HG02759 (cell line): ENCODE results near the gene FBRS.
A peak's percentile ranks its signal among the peaks of the same experiment; 100 is the strongest.
"Not testable (repeated sequence)": the region's sequence is repeated elsewhere in the genome, so short reads cannot be mapped to it uniquely, and the experiment has no call there.

Experiments
- ATAC-seq: cut with Tn5 transposase; IDR thresholded peaks from one replicate; pipeline ENCODE4 v1.9.1; 2021; ENCODE audit warnings: mild to moderate bottlenecking, moderate library complexity; ENCODE audit not compliant: unreplicated experiment

The FBRS gene

DNA sequence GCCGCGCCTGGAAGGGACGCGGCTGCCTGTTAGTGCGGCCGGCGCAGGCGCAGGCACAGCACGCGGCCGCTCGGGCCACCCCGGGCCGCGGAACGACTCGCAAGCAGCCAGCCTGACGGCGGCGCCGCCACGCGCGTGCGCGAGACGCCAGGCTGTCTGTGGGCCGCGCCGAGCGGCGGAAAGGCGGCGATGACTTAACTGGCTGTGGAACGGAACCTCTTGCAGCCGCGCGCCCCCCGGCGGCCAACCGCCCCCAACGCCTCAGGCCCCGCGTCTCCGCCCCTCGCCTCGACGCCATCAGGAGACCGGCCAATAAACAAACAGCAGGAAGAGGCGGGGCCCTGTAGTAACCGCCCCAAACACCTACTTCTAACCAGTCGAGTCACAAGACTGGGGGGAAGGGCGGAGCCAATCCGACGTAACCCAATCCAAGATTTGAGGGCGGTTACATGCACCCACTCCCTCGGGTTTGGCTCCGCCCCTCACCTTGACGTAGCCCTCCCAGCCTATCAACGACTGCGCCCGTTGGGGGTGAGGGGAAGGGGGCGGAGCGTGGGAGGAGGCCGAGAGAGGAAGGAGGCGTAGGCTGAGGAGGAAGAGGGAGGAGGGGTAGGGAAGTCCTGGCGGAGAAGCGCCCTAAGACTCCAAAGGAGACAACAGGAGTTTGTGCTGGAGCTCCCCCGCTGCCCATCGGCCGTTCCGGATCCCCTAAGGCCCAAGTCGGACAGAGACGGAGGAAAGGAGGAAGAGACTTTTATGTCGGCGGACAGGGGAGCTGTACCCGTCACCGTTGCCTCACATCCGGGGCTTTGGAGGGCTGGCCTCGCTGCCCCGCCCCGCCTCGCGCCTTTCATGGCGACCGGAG, at the start of gene FBRS:
Gene FBRS, plus strand, starts transcription at position 566 of the 865 bp plus-strand sequence. CDS start 1,088 bp downstream, outside the sequence.
- peak; percentile 72 for ATAC-seq

GRCh38 chr16:30609002-30609925, 49.0 kb upstream of the FBRS start:
- peak; percentile 40 for ATAC-seq

- peak; percentile 90 for ATAC-seq
Observed at GRCh38 chr16:30609926-30610839, 48.0 kb upstream of the FBRS start, which contains the start of gene ZNF689. TSS of gene ZNF689 (minus strand) at chr16:30610389. CDS start at chr16:30610041, 348 bp downstream.

DNA sequence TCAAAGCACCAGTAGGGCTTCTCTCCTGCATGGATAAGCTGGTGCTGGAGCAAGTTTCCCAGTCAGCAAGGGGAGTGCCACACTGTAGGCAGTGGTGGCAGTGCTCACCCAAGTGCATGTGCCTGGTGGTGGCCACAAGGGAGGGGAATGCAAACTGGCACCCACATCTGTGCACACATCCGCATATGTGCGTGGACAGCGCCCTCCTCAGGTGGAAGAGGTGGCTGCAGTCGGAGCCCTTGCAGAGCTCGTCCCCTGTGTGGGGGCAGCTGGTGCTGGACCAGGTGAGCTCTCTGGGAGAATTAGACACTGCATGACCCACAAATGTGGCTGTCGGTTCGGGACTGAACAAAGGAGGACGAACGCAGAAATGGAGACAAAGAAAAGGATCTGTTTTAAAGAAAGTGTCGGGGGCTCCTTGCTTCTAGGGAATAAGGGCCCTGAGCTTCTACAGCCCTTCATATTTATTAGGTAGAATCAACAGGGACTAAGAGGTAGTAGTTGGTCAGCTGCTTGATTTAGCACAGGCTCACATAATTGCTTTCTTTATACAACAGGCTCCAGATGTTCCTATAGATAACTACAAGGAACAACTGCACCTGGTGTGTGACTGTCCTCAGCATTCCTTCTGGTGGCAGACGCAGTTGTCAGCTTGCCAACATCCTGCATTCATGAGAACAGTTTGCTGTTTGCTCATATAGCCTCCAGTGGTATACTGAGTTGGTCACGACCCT, 42.7 kb upstream of the FBRS start:
- no peak for ATAC-seq

- ATAC-seq: no peak
Observed at GRCh38 chr16:30619202-30619601, 39.0 kb upstream of the FBRS start.

DNA sequence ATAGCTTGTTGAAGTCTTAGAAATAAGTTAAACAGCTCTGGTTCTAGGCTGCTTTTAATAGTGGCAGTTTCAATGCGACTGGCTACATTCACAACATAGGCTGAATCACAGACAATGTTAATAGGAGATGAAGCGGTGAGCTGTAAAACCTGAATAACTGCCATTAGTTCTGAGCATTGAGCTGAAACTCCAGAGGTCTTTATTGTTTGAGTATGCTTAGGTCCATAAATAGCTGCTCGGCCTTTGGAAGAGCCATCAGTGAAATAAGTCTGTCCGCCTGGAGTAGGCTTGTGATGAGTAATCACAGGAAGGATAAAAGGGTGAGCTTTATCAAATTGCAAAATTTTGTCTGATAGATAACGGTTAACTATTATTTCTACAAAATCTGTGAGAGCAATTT, 38.6 kb upstream of the FBRS start:
- no peak for ATAC-seq

DNA sequence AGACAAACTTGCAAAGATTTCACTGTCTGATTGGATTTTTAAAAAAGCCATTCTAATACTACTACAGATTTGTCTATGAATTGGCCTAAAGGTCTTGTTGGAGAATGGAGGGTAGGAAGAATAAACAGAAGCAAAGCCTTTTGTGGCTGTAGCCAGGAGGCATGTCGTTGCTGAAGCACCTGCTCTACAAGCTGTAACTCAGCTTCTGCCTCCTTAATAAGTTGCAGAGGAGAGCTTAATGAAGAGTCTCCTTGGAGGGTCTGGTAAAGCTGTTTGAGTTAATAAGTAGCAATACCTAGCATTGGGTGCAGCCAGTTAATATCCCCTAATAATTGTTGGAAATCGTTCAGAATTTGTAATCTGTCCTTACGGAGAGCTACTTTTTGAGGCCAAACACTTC, 38.1 kb upstream of the FBRS start:
- no peak for ATAC-seq

DNA sequence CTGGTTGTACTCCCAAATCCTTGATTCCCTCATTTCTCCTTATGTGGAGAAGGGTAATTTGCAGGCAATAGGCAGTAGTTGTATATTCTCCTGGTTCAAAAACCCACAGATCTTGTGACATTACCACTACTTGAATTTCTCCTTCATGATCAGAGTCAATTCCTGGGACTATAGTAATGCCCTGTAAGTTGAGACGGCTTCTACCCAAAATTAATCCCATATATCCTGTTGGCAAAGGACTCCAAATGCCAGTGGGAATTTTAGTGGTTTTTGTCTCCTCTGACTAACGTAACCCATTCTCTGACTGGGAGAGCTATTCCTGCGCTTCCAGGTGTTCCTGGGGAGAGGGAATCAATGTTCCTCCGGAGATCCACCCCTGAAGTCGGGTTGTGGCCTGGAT, 36.5 kb upstream of the FBRS start:
- no peak for ATAC-seq

- ATAC-seq: no peak
Observed at GRCh38 chr16:30622455-30623032, 35.7 kb upstream of the FBRS start.

DNA sequence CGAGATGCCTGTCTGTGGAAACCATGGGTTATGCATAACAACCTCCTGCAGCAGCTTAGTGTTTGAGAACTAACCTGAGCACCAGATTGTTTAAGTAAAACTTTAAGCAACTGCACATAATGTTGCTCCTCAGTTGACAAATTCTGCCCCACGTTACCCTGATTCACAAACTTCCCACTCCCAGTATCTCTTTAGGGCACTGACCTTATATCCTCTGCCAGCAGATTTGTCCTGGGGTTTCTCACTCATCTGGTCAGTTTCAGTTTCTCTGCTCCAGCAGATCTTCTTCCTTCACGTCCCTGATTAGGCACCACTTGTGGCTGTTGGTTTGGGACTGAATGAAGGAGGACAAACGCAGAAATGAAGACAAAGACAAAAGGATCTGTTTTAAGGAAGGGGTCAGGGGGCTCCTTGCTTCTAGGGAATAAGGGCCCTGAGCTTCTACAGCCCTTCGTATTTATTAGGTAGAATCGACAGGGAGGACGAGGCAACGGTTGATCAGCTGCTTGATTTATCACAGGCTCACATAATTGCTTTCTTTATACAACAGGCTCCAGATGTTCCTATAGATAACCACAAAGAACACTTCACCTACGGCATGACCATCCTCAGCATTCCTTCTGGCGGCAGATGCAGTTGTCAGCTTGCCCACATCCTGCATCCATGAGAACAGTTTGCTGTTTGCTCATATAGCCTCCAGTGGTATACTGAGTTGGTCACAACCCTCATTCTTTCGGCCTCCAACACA, 34.5 kb upstream of the FBRS start:
- no peak for ATAC-seq

DNA sequence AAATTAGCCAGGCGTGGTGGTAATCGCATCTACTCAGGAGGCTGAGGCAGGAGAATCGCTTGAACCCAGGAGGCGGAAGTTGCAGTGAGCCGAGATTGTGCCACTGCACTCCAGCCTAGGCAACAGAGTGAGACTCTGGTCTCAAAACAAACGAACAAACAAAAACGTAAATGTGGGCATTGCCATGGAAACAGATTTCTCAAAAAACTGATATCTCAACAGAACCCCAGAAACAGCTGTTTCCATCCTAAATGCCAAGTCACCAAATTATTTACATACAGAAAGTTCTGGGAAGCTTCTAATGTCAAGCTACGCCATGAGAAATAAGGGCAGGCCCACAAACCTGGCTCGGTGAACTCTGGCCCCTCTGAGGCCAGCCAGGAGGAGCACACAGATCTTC, 32.0 kb upstream of the FBRS start:
- ATAC-seq: no peak

DNA sequence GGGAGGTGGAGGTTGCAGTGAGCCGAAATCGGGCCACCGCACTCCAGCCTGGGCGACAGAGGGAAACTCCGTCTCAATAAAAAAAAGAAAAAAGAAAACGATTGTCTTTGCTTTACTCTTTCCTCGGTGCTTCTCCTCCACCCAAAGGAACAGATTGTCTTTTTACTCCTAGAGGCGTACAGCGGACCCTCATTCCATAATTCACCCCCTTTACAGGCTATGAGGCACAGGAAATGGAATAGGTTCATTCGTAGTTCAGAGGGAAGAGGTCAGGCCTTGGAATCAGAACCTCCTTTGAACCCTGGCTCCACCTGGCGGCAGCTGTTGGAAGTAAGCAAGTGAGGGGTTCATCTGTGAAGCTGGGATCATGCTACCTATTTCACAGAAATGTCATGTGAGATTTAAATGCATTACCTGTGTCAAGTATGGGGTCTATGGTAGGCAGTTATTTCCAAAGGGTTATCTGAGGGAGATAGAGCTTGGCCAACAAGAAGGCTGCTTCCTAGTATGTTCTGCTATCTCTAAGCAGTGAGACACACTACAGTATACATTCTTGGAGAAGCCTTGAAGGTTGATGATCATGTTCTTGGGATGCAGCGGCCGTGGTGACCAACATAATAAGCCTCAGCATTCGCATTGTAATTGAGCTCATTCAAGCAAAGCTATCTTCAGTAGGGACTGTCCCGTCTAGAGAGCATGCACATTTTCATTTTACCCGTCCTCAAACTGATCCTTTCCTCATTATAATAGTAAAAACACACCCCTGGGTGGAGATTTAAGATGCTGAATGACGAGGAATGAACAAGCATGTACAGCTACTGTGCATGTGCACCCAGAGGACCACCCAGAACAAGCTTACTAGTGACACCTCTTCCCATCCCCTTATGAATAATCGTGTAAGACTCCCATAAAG, 29.3 kb upstream of the FBRS start:
- no peak for ATAC-seq

GRCh38 chr16:30632454-30632853, 25.8 kb upstream of the FBRS start:
- not testable (repeated sequence) for ATAC-seq

GRCh38 chr16:30633526-30633925, 24.7 kb upstream of the FBRS start:
- ATAC-seq: no peak

GRCh38 chr16:30636599-30636998, 21.6 kb upstream of the FBRS start:
- no peak for ATAC-seq

DNA sequence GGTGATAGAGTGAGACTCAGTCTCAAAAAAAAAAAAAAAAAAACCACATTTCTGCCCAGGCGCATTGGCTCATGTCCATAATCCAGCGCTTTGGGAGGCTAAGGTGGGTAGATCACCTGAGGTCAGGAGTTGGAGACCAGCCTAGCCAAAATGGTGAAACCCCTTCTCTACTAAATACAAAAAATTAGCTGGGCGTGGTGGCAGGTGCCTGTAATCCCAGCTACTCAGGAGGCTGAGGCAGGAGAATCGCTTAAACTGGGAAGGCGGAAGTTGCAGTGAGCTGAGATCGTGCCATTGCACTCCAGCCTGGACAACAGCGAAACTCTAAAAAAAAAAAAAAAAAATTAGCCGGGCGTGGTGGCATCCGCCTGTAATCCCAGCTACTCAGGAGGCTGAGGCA, 21.1 kb upstream of the FBRS start:
- ATAC-seq: not testable (repeated sequence)

GRCh38 chr16:30637944-30638343, 20.3 kb upstream of the FBRS start:
- ATAC-seq: no peak
